Measurements from ENCODE around the gene PCOLCE2.
"Not testable (repeated sequence)": the region's sequence is repeated elsewhere in the genome, so short reads cannot be mapped to it uniquely, and the experiment has no call there.

Gene PCOLCE2

DNA sequence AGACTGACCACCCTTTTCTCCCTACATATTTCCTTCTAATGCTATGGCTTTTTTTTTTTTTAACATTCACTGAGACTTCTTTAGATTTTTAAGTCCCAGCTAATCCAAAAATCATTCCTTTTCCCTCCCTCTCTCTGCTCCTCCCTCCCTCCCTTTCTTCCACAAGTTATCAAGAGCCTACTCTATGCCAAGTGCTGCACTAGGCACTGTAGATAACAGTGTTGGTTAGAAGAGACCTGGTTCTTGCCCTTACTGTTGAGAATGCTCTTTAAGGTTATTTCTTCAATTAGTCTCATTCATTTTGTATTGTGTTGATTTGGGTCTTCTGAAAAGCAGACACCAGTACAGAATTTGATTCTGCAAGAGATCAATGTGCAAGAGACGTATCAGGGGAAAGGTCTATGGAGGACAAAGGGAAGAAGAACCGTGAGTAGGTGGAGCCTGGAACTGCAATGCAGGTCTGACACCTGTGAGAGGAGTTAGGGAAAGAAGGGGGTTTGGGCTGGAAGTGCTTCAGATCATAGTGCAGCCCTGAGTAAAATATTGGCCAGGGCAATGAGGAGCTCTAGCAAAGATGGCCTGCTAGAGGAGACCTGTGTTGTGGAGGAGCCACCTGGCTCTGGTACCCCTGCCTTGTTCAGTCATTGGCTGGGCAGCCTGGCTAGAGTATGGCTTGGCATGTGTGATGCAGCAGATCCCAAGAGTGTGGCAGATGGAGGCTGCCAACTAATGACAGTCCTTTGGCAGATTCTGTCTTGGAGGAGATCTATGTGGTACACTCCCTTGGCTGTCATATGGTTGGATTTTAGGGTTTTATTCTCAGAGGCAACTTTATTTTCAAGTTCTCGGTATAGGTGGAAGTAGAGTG, 9.7 kb upstream of the PCOLCE2 start:
- no peak for DNase-seq

DNA sequence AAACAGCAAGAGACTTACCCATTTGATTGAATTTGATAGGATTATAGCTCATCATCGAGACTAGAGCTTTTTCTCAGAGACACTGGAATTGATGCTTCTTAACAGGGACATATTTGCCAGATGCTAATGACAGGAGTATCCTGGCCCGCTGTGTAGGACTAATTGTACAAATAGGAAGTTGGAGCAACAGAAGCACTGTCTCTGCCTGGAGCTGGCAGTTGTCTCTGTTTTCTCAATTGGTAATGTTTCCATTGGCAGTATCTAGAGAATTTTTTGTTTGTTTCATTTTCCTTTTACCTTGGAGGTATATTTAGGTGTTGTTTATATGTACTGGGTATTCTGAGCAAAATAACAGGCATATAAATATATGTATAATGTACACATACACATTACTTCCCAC, 8.9 kb upstream of the PCOLCE2 start:
- no peak for DNase-seq

DNA sequence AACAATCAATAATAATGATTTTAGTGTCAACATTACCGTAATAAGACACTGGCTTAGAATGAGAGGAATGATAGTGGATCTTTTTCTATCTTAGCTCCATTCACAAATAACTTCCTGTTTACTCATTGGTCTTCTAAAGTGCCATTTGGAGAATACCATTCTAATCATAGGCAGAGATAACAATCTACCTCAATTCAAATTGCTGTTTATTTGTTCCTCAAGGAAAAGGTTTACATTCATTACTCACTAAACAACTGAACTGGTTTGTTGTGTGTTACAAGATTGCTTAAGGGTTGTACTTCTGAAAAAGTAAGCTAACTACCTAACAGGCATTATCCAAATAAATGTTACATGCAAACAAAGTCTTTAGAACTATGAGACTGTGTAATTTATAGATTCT, 8.1 kb upstream of the PCOLCE2 start:
- no peak for DNase-seq

DNA sequence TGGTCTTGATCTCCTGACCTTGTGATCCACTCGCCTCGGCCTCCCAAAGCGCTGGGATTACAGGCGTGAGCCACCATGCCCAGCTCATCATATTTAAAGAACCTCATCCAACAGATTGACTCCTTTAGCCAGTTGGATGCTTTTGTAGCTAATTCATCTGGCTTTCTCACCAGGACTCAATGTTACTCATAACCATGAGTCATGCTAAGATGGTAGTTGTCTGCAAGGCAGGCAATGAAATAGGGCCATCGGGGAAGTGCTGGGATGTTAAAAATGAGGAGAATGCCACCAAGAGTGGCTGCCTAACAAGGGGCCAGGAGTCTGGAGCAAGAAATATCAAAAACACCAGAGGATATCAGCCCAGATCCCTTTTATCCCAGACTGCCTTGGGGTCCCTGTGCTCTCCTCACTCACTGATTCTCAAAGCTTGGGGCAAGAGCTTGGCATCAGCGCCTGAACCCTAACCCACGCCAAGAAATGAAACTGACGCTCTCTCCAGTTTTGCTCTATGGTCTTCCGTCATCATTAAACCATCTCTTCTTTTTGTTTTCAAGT, 7.4 kb upstream of the PCOLCE2 start:
- no peak for DNase-seq

DNA sequence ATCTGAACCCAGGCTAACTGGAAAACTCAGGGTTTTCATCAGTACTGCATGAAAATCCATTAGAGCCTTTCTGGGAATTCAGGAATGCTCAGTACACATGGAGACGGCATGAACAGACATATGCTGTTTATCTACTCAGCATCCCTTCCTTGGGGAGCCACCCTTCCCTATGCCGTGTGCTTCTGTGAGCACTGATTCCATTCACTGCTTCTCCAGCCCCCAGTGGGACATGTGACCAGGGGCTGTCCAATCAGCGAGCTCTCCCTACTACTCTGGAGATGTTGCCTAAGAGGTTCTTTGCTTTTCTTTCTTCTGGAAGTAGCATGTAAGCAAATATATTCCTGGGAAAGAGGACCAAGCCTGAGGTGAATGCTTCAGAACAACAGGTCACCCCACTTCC, 5.6 kb upstream of the PCOLCE2 start:
- DNase-seq: no peak

DNA sequence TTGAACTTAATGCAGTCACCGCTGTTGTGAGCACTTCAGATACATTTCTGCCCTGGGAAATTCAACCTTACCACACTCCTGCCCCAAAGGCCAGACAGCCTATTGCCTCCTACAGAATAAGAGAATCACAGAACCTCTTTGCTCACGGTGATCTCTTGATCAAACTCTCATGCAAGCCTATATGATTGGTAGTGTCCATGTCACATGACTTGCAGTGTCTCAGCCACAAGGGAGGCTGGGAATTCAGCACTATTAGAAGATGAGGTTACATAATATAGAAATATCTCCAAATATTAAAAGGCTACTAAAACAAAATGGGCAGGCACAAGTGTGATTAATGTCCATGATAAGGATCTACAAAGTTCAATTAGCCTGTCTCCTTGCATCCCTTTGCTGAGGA, 3.8 kb upstream of the PCOLCE2 start:
- DNase-seq: no peak

DNA sequence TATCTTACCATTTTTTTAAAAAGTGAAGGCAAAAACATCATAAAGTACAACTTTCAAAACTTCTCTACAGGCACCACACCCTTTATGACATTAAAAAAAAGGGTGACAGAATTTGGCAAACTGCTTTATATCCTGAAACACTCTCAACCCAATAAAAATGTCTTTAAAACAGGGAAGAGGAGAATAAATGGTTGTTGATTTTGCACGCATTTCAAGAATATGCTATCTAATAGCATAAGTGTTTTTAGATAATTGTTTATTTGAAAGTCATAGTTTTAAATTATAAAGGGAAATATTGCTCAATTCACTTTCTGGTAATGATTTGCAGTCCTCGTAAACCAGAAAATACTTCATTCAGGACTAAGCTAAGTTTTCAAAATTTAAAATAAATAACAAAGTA, 1.7 kb upstream of the PCOLCE2 start:
- no peak for DNase-seq

DNA sequence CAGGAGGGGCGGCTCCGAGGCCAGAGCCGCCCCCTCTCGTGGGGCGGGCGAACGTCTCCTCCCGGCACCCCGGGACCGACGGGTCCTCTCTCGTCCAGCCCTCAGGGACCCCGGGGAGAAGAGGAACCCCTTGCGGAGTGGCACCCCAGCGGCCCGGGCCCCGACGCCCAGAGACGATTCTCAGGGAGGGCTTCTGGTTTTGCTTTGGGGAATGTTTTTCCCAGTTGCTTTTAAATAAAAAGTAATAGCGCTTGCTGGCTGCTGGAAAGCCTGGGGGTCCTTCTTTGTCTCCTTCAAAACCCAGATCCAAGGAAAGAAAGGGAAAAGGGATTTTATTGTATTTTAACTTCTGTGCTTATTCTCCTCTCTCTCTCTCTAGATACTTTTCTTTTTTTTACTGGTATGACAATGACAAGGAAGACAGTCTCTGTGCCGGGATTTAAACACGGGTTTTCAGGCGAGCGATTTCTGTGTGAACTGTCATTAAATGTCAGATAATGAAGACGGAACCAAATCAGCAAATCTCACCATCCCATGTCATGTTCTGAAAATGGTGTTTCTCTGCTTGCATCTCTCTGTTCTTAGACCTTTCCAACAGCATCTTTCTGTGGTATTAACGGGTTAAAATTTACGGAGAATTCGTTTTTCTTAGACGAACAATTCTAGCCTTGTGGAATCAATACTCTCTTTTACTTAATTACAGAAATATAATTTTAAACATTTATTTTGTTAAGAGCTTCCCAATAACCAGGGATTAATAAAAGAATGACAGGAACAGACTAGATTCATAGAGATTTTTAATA, 530 bp upstream of the PCOLCE2 start:
- DNase-seq: no peak

DNA sequence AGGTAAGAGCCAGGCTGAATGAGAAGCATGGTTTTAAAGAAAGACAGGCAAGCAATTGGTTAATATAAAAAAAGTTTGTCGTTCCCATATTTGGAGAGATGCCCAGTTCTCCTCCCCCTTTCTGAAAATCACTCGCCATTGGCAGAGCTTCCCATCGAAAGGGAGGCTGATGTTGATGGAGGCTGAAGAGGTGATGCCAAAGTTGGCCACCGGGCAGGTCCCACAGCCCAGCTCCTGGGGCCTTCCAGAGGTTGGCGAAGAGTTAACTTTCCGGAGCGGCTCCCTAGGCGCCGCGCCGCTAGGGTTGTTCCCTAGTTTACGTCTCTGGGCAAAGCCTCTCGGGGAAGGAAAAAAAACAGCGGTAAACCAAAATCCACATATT, 793 bp downstream of the PCOLCE2 start:
- peak; percentile 2 for DNase-seq

DNA sequence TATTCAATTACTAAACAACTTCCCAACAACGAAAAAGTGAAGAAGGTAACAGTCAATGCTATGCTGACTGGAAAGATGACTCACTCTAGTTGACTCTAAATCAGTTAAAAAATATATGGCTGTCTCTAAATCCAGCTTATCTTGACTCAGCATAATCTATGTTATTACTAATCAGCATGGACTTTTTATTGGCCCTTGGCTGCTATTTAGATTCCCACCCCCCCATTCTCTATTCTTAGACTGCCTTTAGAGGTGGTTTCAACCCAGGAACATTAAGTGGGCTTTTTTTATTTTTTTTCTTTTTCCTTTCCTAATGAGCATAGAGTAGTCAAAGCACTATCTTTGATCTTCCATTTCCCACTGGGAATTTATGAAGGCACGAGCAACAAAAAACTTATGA, 1.9 kb downstream of the PCOLCE2 start:
- DNase-seq: no peak

DNA sequence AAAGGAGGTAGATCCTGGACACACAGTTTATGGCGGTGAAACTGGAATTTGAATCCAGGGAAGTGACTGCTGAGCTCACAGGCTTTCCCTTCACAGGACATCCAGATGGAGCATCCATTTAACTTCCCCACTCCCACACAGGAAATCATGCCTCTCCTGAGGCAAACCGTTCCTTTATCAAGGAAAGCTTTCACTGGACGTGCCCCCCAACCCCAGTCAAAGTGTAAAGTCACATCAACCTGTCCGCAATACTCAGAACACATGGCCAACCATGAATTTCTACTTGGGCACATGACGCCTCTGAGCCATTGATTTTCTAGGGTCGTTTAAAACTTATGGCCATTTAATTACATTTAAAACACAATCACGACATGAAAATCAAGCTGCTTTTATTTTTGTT, 2.9 kb downstream of the PCOLCE2 start:
- no peak for DNase-seq

DNA sequence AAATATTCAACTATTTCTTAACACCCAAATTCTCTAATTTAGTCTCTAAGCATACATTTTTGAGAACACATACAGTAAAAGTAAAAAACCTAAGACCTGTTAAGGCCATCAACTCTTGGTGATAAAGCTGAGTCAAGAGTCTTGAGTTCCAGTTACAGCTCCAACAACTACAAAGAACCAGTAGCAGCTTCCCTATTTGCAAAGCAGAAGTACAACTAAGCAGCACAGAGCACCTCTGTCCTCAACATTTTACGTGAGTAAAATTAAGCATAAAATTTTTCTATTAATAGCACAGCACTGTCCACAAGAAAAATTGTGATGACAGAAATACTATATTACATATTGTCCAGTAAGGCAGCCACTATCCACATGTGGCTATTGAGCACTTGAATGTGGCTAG, 4.4 kb downstream of the PCOLCE2 start:
- DNase-seq: no peak

DNA sequence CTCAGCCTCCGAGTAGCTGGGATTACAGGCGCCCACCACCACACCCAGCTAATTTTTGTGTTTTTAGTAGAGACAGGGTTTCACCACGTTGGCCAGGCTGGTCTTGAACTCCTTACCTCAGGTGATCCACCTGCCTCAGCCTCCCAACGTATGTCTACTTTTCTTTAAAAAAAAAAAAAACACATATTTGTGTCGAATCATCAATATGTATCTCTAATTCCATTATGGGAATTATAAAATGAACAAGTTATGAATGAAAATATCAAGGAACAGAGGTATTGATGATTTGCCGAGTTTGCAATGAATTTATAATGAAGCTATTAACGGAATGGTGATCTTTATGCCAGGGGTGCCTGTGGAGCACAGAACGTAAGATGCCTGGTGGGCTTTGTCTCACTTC, 5.3 kb downstream of the PCOLCE2 start:
- DNase-seq: not testable (repeated sequence)

DNA sequence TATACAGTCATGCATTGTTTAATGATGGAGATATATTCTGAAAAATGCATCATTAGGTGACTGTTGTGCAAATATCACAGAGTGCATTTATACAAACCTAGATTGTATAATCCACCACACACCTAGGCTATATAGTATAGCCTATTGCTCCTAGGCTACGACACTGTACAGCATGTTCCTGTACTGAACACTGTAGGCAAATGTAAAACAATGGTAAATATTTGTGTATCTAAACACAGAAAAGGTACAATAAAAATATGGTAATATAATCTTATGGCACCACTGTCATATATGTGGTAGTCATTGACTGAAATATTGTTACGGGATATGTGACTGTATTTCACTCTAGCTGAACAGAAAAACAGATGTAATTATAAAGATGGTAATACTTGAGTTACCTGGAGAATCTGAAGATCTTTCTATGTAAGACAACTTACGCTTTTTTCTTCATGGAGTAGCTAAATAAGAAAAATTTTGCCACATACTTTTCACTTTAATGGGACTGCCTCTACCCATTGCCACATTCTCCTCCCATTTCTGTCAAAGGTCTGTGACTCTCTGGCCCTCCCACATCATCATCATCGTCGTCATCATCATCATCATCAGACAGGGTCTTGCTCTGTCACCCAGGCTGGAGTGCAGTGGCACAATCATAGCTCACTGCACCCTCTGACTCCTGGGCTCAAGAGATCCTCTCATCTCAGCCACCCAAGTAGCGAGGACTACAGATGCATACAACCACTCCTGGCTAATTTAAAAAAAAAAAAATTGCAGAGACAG, 7.2 kb downstream of the PCOLCE2 start:
- no peak for DNase-seq

DNA sequence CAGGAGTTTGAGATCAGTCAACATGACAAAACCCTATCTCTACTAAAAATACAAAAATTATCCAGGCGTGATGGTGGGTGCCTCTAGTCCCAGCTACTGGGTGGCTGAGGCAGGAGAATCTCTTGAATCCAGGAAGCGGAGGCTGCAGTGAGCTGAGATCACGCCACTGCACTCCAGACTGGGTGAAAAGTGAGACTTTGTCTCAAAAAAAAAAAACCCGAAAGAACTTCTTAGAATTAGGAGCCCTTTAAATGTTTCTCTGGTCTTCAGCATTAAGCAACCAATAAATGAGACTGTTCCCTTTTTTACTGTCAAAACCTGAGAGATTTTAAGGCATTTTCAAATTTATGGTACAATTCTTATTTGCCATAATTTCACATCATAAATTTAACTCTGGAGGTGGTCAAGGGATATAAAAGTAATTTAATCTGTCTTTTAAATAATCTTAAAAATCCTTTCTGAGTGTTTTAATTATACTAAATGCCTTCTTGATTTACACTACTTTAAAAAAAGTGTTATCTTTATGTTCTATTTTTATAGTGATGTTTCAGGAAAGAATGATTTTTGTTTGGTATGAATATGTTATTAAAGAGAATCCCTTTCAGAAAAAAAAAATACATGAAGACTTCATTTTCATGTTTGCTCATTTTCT, 10.1 kb downstream of the PCOLCE2 start:
- DNase-seq: no peak

DNA sequence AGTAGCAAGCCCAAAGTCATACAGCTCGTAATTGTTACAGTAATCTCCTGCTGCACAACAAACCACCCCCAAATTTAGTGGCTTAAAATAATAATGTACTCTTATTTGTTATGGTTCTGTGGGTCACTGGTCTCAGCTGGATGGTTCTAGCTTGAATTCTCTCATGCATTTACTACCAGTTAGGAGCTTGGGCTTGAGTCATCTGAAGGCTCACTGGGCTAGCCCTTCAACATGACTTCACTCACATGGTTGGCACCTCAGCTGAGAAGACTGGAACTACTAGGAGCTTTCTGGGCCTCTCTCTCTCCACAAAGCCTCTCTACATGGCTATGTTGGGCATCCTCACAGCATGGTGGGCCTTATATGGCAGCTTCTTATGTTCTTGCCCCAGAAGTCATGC, 12.5 kb downstream of the PCOLCE2 start:
- no peak for DNase-seq

DNA sequence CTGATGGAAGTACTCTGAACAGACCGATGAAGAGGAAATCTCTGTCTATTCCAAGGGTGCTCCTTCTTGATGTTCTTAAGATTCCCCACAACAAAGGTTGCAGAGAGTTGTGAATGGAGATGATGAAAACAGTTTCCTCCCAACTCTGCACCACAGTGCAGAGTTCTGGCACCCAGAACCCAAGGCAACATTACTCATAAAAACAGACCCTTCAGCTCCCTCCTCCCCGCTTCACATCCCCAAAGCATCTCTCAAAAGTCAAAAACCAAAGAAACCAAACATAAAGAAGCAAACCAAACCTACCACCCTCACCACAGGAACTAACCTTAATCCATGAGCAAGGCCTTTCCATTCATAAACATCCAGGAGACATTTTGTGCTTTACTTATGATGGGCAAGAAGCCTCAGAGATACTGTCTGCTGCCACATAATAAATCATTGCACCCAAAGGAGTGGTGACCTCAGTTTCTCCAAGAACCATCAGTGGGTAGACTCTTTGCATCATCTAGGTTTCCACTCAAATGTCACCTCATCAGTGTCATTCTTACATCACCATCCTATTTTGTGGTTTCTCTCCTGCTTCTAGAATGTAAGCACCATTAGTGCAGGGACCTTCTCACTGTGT, 13.2 kb downstream of the PCOLCE2 start:
- DNase-seq: no peak

DNA sequence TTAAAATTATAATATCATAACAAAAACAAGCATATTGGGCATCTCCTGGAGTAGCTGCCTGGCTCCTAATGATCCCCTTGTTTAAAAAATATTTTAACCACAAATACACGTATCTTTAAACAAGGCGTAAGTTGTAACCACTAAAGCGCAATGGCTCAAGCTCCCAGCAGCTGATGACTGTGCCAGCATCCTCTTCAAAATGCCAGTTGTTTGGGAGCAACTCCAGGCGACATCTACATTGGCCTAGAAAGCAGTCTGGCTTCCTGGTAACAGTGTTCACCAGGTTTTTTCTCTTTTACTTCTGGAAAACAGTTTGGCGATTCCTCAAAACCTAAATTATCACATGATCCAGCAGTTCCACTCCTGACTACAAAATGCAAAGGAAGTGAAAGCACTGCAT, 13.8 kb downstream of the PCOLCE2 start:
- no peak for DNase-seq

DNA sequence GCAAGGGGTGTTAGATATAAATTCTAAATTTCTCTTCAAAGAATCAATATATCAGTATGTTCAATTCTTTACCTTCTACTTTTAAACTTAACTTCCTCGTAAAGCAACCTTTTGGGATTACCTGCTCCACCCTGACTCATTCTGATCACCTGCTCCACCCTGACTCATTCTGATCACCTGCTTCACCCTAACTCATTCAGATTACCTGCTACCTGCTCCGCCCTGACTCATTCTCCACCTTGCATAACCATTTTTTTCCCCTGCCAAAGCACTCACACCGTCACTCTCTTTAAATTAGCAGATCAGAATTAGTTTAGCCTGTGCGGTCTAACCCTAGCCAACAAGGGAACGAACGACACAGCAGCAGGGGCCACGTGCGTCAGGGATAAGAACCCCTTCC, 20.5 kb downstream of the PCOLCE2 start:
- not testable (repeated sequence) for DNase-seq

DNA sequence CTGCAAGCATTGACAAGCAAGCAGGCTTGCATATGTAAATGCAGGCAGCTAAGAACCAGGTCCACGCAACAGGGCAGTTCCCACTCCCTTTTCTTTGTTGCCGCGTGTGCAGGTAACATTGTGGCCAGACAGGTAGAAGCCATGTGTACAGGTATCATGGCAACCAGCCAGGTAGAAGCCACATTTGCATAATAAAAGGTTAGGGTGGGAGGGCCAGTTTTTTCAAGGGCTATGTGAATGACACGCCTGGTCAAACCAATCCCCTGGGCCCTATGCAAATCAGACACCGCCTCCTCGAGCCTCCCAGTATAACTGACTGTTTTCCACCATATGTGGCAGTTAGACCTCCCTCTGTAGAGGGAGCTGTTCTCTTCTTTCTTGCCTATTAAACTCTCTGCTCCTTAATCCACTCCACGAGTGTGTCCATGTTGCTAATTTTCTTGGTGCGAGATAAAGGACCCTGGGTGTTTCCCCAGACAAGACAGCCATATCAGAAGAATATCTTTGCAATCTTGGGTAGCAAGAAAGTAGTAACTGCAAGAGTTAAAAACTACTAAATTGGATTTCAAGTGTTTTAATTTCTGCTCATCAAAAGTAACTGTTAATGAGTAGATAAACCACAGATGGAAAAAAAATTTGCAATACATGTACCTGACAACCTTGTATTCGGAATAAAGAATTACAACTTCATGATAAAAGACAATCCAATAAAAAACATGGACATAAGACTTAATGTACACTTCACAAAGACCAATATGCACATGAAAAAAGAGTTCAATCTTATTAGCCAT, 21.8 kb downstream of the PCOLCE2 start:
- DNase-seq: peak; percentile 91

All from NCI-H2029 treated with DMSO at 0.1 percent for 48 hours (cell line).